A549 treated with AZD9567 at 1 μM for 4 hours (cell line): Measurements from ENCODE around the gene OR5T1. TPM values are rescaled to one million over a fixed set of nuclear protein-coding genes. Genes with fewer than 3 reads are reported as not detected.

Source experiments
- total RNA-seq: library from RNA; stranded (reverse); fragments of 200-300 nt; extraction: Qiagen RNA extraction; gene quantifications from 5 replicates; pipeline ENCODE4 v1.2.3, GENCODE V29; 2022; ENCODE audit not compliant: insufficient read depth

The OR5T1 gene
- total RNA-seq: not detected in 5 replicates

GRCh38 chr11:56273854-56274253 lies at the start of gene OR5T1:
Gene OR5T1 (plus strand): TSS chr11:56274154. CDS start chr11:56275639, 1,485 bp downstream.

DNA sequence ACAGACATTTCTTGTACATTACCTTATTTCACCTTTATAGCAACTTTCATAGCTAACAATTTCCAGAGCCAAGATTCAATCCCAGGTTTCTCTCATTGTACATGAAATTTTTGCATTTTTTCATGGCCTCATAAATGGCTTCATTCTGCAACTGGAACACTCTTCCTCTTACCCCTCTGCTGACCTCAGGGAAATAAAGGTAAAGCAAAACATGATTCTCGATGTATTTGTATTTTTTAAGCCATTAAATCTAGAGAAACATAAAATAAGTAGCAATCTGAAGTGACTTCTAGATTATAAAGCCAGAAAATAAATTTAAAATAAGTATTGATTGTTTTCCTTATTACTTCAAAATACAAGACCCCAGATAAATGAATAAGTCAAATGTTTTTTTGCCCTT lies 39.8 kb upstream of the OR5T1 start, which contains the start of gene OR5T2:
OR5T2 (minus strand) TSS at position 101 of the 400 bp plus-strand sequence. CDS start 1,193 bp downstream, outside the sequence.

GRCh38 chr11:56251954-56252353 lies 22.0 kb upstream of the OR5T1 start, which contains the start of gene OR5T3:
Gene OR5T3 (plus strand): TSS chr11:56252254. CDS start chr11:56252254, 0 bp downstream.

DNA sequence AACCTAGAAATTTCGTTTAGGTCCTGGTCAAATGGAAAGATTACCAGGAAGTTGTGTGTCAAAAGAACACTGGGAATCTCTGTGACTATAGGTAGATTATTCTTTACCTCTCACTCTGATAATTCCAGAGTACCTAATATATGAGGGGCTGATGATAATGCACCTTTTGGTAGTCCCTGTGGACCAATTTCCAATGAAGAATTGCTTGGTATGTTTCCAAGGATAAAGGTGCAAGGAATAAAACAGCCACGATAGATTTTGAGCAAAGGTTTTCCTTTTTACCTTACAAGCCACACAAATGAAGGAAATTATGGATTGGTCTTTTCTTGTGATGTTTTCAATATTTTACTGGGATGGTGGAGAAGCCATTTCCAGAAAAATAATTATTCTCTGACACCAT lies 18.2 kb downstream of the OR5T1 start, which contains the start of gene OR8H1:
OR8H1 (minus strand) TSS at position 101 of the 400 bp plus-strand sequence. CDS start 1,192 bp downstream, outside the sequence.

GRCh38 chr11:56314844-56315243 lies 40.9 kb downstream of the OR5T1 start, which contains the start of gene OR8K3:
Gene OR8K3 (plus strand): TSS chr11:56315144. CDS start chr11:56318307, 3,163 bp downstream.

Other genes with a start within 250 kb of the OR5T1 start
- not detected in 5 replicates for gene OR5AS1, start 246.5 kb upstream of the OR5T1 start, total RNA-seq
- not detected in 5 replicates for gene OR8I2, start 180.8 kb upstream of the OR5T1 start, total RNA-seq
- not detected in 5 replicates for gene OR8H2, start 170.5 kb upstream of the OR5T1 start, total RNA-seq
- gene OR8H3, start 151.8 kb upstream of the OR5T1 start, total RNA-seq: not detected in 5 replicates
- gene OR8J3, start 134.0 kb upstream of the OR5T1 start, total RNA-seq: not detected in 5 replicates
- gene OR8K5, start 113.8 kb upstream of the OR5T1 start, total RNA-seq: not detected in 5 replicates
- gene OR5J2, start 97.5 kb upstream of the OR5T1 start, total RNA-seq: not detected in 5 replicates
- not detected in 5 replicates for gene OR5T2, start 39.9 kb upstream of the OR5T1 start, total RNA-seq
- not detected in 5 replicates for gene OR5T3, start 21.9 kb upstream of the OR5T1 start, total RNA-seq
- not detected in 5 replicates for gene OR8H1, start 18.1 kb downstream of the OR5T1 start, total RNA-seq
- gene OR8K3, start 41.0 kb downstream of the OR5T1 start, total RNA-seq: not detected in 5 replicates
- not detected in 5 replicates for gene OR8K1, start 71.9 kb downstream of the OR5T1 start, total RNA-seq
- not detected in 5 replicates for gene OR8J1, start 80.1 kb downstream of the OR5T1 start, total RNA-seq
- gene OR8U1, start 101.5 kb downstream of the OR5T1 start, total RNA-seq: not detected in 5 replicates
- gene OR5AL1, start 138.5 kb downstream of the OR5T1 start, total RNA-seq: not detected in 5 replicates
- gene OR5M3, start 199.2 kb downstream of the OR5T1 start, total RNA-seq: not detected in 5 replicates
- gene OR5M8, start 217.2 kb downstream of the OR5T1 start, total RNA-seq: not detected in 5 replicates